GM20000 (cell line): ENCODE results near the gene MRAS.
A peak's percentile ranks its signal among the peaks of the same experiment; 100 is the strongest.

Experiments
- DNase-seq: peaks from one replicate; pipeline ENCODE4 v3.0.0; 2012; ENCODE audit warnings: low spot score
- TF ChIP-seq, protein P1 (sequence below): IDR thresholded peaks from 2 replicates; pipeline ENCODE4 v1.5.1; 2012; ENCODE audit warnings: mild to moderate bottlenecking, control low read depth; ENCODE audit errors: extremely low read depth, missing control alignments

MRAS gene

DNA sequence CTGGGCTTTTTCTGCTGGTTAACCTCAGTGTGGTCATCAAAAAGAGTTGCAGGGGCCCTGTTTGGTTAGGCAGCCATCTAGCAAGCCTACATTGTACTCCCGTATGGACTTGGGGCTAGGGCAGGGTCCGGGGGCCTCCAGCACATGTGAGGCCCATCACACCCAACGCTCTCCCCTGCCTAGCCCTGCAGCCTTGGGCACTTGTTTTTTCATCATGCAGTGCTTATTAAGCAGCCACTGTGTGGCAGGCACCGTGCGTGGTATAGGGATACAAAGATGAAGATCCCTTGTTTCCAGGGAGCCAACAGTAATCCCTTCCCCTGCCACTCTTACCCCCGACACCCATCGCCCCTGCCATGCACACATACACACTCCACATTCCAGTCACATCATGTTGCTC lies 14.2 kb downstream of the MRAS start:
- no peak for DNase-seq
- TF ChIP-seq, protein P1, sequence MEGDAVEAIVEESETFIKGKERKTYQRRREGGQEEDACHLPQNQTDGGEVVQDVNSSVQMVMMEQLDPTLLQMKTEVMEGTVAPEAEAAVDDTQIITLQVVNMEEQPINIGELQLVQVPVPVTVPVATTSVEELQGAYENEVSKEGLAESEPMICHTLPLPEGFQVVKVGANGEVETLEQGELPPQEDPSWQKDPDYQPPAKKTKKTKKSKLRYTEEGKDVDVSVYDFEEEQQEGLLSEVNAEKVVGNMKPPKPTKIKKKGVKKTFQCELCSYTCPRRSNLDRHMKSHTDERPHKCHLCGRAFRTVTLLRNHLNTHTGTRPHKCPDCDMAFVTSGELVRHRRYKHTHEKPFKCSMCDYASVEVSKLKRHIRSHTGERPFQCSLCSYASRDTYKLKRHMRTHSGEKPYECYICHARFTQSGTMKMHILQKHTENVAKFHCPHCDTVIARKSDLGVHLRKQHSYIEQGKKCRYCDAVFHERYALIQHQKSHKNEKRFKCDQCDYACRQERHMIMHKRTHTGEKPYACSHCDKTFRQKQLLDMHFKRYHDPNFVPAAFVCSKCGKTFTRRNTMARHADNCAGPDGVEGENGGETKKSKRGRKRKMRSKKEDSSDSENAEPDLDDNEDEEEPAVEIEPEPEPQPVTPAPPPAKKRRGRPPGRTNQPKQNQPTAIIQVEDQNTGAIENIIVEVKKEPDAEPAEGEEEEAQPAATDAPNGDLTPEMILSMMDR = peak; percentile 42

DNA sequence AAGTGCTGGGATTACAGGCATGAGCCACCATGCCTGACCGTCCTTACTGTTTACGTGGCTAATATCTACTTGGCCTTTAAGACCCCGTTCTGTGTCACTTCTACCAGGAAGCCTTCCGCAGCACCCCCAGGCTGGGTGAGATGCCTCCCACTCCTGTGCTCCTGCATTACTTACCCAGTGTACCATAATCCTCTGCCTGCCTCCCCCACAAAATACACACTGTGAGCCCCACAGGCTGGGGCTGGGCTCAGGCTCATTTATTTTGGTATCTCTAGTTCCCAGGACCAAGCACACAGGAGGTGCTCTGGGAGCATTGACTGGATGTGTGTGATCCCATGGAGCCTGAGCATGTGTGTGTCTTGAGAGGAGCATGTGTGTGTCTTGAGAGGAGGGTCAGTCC lies 14.9 kb downstream of the MRAS start:
- TF ChIP-seq, protein P1 = no peak

DNA sequence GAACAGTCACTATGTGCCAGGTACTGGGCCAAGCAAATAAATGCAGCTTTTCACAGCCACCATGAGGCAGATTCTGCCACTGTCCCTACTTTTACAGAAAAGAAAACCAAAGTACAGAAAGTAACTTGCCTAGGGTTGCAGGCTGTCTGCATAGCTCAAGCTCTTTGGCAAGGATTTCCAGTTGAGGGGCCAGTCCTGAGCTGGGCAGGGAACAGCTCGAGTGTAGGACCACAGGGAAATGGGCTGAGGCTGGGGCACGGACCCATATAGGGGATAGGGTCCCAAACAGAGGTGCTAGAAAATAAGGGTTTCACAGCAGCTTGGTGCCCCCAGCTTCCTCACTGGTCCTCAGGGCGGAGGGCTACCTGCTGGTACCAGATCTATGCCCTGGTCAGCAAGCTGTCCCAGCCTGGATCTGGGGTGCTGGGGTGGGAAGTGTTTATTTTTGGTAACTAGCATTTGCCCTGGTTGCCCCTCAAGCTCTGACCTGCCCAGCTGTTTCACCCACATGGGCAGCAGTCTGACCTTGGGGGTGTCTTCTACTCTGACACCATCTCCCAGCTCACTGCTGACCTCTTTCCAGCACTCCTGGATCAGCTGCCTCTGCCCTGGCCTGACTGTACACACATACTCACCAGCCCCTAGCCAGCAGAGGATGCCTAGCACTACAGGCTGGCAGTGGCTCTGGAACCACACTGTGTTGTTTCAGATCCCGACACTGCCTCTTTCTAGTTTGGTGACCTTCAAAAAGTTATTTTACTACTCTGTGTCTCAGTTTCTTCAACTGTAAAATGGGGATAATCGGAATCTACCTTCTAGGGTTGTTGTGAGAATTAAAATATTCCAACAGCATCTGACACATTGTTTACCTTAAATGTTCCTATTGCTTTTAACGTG lies 16.2 kb downstream of the MRAS start:
- TF ChIP-seq, protein P1 = no peak
- no peak for DNase-seq

More for the DNA sequence above, 14.9 kb downstream of the MRAS start:
- DNase-seq = no peak

DNA sequence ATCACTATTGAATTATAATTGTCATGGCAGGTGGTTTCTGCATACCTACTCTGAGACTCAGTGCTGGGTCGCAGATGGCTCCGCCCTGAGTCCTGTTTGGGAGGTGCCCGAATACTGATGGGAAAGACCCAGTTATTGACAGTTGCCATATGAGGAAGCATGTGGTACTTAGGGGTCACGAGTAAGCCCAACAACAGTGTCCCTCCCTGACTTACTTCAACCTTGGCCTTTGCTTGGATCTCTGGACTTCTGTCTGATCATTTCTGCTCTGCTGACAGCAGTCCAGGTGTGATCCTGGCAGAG lies 16.8 kb downstream of the MRAS start:
- no peak for DNase-seq
- TF ChIP-seq, protein P1 = no peak

DNA sequence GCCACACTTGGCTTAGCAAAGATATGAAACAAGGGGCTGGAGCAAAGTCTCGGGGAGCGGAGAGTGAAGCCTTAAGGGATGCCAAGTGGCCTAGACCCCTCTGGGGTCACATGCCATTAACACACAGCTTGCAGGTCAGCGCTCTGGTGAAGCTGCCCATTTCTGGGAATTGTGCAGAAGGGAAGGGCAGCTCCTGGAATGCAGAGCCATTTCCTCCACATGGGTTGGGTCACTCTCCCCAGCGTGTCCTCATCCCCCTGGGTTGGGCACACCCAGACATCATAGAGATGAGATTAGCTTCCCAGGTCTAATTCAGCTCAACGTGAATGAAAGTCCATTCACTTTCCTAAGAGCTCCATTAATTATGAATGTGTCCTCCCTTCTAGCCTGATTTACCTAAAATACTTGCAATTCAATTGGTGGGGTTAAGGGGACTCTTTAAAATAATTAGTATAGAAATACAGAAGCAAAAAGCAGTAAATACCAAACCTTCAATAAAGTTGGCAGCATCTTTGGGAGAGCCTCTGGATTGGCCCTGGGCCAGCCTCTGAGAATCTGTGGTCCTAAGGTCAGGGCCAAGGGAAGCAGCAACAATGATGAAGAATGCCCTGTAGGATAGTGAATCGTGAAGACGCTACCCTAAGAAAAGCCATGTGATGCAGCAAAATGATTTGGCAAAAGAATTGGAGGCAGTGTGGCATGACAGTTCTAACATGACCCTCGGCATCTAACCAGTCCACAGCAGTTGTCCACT lies 17.8 kb downstream of the MRAS start:
- no peak for DNase-seq
- TF ChIP-seq, protein P1 = no peak

DNA sequence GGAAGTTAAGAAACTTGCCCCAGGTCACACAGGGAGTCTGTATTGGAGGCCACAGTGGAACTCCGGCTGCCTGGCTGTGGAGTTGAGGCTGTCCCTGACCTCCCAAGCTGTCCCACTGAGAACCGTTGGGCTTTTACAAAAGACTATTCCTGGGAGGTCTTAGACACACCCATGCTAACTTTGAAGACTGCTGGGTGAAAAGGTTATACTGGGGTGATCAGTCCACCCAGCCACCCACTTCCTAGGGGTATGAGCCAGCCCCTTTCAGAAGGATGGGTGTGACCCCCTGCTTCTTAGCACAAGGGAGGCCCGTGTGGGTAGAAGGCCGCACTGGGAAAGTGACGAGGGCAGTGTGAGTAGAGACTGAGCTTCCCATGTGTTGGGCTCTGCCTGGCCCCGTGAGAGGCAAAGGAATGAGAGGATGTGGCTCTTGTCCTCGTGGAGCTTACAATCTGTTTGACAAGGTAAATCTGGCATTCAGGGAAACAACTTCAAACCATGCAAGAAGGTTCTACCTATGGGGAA lies 19.0 kb downstream of the MRAS start:
- TF ChIP-seq, protein P1 = no peak
- no peak for DNase-seq

DNA sequence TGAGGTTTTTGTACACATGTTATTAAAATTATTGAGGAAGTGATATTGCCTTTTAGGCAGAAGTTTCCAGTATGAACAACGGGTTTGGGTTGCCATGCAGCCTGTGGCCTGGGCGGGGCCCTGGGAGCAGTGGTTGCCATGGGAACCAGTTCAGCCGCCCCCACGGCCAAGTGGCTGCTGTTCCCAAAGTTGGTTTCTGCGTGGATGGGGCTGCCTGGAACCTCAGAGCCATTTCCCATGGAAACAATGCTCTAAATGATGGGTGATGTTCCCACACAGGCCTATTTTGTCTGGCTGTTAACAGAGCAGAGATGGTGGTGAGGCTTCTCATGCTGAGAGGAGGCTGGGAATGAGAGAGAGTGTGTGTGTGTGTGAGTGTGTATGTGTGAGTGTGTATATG lies 19.5 kb downstream of the MRAS start:
- TF ChIP-seq, protein P1 = no peak
- DNase-seq = no peak
